ENCODE data around the gene ATXN1.
"Not testable (repeated sequence)": the region's sequence is repeated elsewhere in the genome, so short reads cannot be mapped to it uniquely, and the experiment has no call there.

DNA sequence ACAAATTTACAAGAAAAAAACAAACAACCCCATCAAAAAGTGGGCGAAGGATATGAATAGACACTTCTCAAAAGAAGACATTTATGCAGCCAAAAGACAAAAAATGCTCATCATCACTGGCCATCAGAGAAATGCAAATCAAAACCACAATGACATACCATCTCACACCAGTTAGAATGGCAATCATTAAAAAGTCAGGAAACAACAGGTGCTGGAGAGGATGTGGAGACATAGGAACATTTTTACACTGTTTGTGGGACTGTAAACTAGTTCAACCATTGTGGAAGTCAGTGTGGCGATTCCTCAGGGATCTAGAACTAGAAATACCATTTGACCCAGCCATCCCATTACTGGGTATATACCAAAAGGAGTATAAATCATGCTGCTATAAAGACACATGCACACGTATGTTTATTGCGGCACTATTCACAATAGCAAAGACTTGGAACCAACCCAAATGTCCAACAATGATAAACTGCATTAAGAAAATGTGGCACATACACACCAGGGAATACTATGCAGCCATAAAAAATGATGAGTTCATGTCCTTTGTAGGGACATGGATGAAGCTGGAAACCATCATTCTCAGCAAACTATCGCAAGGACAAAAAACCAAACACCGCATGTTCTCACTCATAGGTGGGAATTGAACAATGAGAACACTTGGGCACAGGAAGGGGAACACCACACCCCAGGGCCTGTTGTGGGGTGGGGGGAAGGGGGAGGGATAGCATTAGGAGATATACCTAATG lies 58.5 kb downstream of the ATXN1 start:
- not testable (repeated sequence) for TF ChIP-seq POLR2A (IDR thresholded peaks at IDR 0.05; ENCODE audit: low read length); GATA1 (IDR thresholded peaks at IDR 0.05; ENCODE audit: low read depth, low read length)
